Astrocyte (in vitro differentiated cells and primary cell): Measurements from ENCODE around the gene CCDC137. TPM values are rescaled to one million over a fixed set of nuclear protein-coding genes. Genes with fewer than 3 reads are reported as not detected.

Source experiments
- DNase-seq: peaks from one replicate; pipeline ENCODE4 v3.0.0-alpha.2; 2010; ENCODE audit warnings: low read depth
- FAIRE-seq: peaks from 2 replicates; lab custom pipeline; 2011; peaks lifted over from hg19 to GRCh38; lab: Jason Lieb, UNC
- H2AFZ ChIP-seq: 2 replicates; pipeline ENCODE4 v1.6.0; 2012; ENCODE audit warnings: low read depth, low read length, inconsistent platforms
- H3K27ac ChIP-seq: 2 replicates; pipeline ENCODE4 v1.5.1; 2011; ENCODE audit warnings: low read depth, low read length, inconsistent platforms
- H3K27me3 ChIP-seq: 2 replicates; pipeline ENCODE4 v1.6.0; 2011; ENCODE audit warnings: low read length, inconsistent platforms; ENCODE audit not compliant: insufficient read depth
- H3K36me3 ChIP-seq: 2 replicates; pipeline ENCODE4 v1.5.1; 2011; ENCODE audit warnings: low read length, inconsistent platforms; ENCODE audit not compliant: insufficient read depth
- H3K4me1 ChIP-seq: 2 replicates; pipeline ENCODE4 v1.5.1; 2011; ENCODE audit warnings: low read length, inconsistent platforms; ENCODE audit not compliant: insufficient read depth
- H3K4me2 ChIP-seq: 2 replicates; pipeline ENCODE4 v1.6.0; 2012; ENCODE audit warnings: low read length, inconsistent platforms
- H3K4me3 ChIP-seq: 2 replicates; pipeline ENCODE4 v1.5.1; 2011; ENCODE audit warnings: low read depth, mild to moderate bottlenecking, low read length, inconsistent platforms; ENCODE audit not compliant: insufficient read depth
- H3K79me2 ChIP-seq: 2 replicates; pipeline ENCODE4 v1.6.0; 2012; ENCODE audit warnings: mild to moderate bottlenecking, low read length, inconsistent platforms; ENCODE audit not compliant: insufficient read depth
- H3K9ac ChIP-seq: 2 replicates; pipeline ENCODE4 v1.6.0; 2012; ENCODE audit warnings: mild to moderate bottlenecking, low read length, inconsistent platforms
- H3K9me3 ChIP-seq: 2 replicates; pipeline ENCODE4 v1.5.1; 2012; ENCODE audit warnings: low read depth, mild to moderate bottlenecking, low read length, inconsistent platforms; ENCODE audit not compliant: insufficient read depth
- H4K20me1 ChIP-seq: 2 replicates; pipeline ENCODE4 v1.6.0; 2012; ENCODE audit warnings: low read length, inconsistent platforms; ENCODE audit not compliant: insufficient read depth
- H3K27ac Mint-ChIP-seq: one replicate; pipeline ENCODE4 v1.8.0; 2021; ENCODE audit warnings: mild to moderate bottlenecking, mixed read lengths; ENCODE audit not compliant: unreplicated experiment
- H3K27me3 Mint-ChIP-seq: one replicate; pipeline ENCODE4 v1.8.0; 2021; ENCODE audit warnings: low read depth, mixed read lengths; ENCODE audit not compliant: unreplicated experiment
- H3K36me3 Mint-ChIP-seq: one replicate; pipeline ENCODE4 v1.8.0; 2021; ENCODE audit warnings: low read depth, mixed read lengths; ENCODE audit not compliant: unreplicated experiment
- H3K4me1 Mint-ChIP-seq: one replicate; pipeline ENCODE4 v1.8.0; 2021; ENCODE audit warnings: low read depth, mixed read lengths; ENCODE audit not compliant: unreplicated experiment
- H3K4me3 Mint-ChIP-seq: one replicate; pipeline ENCODE4 v1.8.0; 2021; ENCODE audit warnings: mild to moderate bottlenecking, moderate library complexity, mixed read lengths; ENCODE audit not compliant: unreplicated experiment
- H3K9me3 Mint-ChIP-seq: one replicate; pipeline ENCODE4 v1.8.0; 2021; ENCODE audit warnings: mild to moderate bottlenecking, mixed read lengths; ENCODE audit not compliant: unreplicated experiment
- EZH2 ChIP-seq: IDR thresholded peaks from 2 replicates; pipeline ENCODE4 v1.6.1; 2012; ENCODE audit warnings: mild to moderate bottlenecking, low read length, inconsistent platforms; ENCODE audit not compliant: insufficient read depth
- total RNA-seq: library from RNA; stranded (reverse); gene quantifications from 2 replicates; pipeline ENCODE4 v1.2.1, GENCODE V29; 2021
- TF ChIP-seq, protein P1 (sequence below): IDR thresholded peaks from 2 replicates; pipeline ENCODE4 v1.5.1; 2011; ENCODE audit warnings: low read depth, mild to moderate bottlenecking, inconsistent platforms, low read length, moderate library complexity; ENCODE audit not compliant: insufficient read depth

The CCDC137 gene
- total RNA-seq, 1 donor from 2014 or later, result 29.4 TPM

GRCh38 chr17:81705518-81706231, 39.1 kb downstream of the CCDC137 start:
- no peak overlapping the region for H3K27ac Mint-ChIP-seq

DNA sequence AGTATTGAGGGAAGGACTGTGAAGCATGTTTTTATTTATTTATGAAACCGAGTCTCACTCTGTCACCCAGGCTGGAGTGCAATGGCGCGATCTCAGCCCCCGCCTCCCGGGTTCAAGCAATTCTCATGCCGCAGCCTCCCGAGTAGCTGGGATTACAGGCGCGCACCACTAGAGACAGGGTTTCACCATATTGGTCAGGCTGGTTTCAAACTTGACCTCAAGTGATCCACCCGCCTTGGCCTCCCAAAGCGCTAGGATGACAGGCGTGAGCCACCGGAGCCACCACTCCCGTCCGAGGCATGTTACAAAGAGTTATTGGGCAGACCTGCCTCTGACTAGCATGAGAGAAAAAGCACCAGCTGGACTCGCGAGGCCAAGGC, 39.7 kb downstream of the CCDC137 start:
- no peak for TF ChIP-seq EZH2
- TF ChIP-seq, protein P1, sequence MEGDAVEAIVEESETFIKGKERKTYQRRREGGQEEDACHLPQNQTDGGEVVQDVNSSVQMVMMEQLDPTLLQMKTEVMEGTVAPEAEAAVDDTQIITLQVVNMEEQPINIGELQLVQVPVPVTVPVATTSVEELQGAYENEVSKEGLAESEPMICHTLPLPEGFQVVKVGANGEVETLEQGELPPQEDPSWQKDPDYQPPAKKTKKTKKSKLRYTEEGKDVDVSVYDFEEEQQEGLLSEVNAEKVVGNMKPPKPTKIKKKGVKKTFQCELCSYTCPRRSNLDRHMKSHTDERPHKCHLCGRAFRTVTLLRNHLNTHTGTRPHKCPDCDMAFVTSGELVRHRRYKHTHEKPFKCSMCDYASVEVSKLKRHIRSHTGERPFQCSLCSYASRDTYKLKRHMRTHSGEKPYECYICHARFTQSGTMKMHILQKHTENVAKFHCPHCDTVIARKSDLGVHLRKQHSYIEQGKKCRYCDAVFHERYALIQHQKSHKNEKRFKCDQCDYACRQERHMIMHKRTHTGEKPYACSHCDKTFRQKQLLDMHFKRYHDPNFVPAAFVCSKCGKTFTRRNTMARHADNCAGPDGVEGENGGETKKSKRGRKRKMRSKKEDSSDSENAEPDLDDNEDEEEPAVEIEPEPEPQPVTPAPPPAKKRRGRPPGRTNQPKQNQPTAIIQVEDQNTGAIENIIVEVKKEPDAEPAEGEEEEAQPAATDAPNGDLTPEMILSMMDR, result no peak
- no peaks in the 10 kb centered on the region for H3K9me3 Mint-ChIP-seq
- no peak overlapping the region for H3K9ac ChIP-seq
- no peak overlapping the region for H3K27ac Mint-ChIP-seq
- no peaks in the 10 kb centered on the region for H3K27me3 Mint-ChIP-seq
- no peaks in the 10 kb centered on the region for H3K9me3 ChIP-seq
- H3K4me1 ChIP-seq, result peaks cover 36% of the 10 kb centered on the region
- FAIRE-seq (no peak), DNase-seq (no peak)
- H3K27ac ChIP-seq, result no peak overlapping the region
- H3K4me2 ChIP-seq, result no peak overlapping the region
- H3K36me3 ChIP-seq, result peaks cover 14% of the 10 kb centered on the region
- peaks cover 60% of the 10 kb centered on the region for H4K20me1 ChIP-seq
- peaks cover 17% of the 10 kb centered on the region for H3K36me3 Mint-ChIP-seq
- no peak overlapping the region for H2AFZ ChIP-seq
- peaks cover 14% of the 10 kb centered on the region for H3K4me1 Mint-ChIP-seq
- no peak overlapping the region for H3K4me3 ChIP-seq
- H3K27me3 ChIP-seq, result no peaks in the 10 kb centered on the region
- peaks cover 45% of the 10 kb centered on the region for H3K79me2 ChIP-seq
- no peak overlapping the region for H3K4me3 Mint-ChIP-seq

More at GRCh38 chr17:81705518-81706231, 39.1 kb downstream of the CCDC137 start:
- Histone ChIP-seq H3K4me3 (no peak overlapping the region), H2AFZ (no peak overlapping the region), H3K27me3 (no peaks in the 10 kb centered on the region), H3K4me2 (no peak overlapping the region), H3K36me3 (peaks cover 18% of the 10 kb centered on the region), H3K27ac (no peak overlapping the region), H3K9ac (no peak overlapping the region), H3K4me1 (peaks cover 36% of the 10 kb centered on the region), H4K20me1 (peaks cover 65% of the 10 kb centered on the region), H3K9me3 (no peaks in the 10 kb centered on the region), H3K79me2 (peaks cover 51% of the 10 kb centered on the region)
- peaks cover 17% of the 10 kb centered on the region for H3K36me3 Mint-ChIP-seq
- FAIRE-seq (no peak), DNase-seq (no peak)
- no peaks in the 10 kb centered on the region for H3K27me3 Mint-ChIP-seq
- peaks cover 14% of the 10 kb centered on the region for H3K4me1 Mint-ChIP-seq
- H3K4me3 Mint-ChIP-seq, result no peak overlapping the region
- H3K9me3 Mint-ChIP-seq, result no peaks in the 10 kb centered on the region
- TF ChIP-seq, protein P1, result no peak
- TF ChIP-seq EZH2, result no peak
